HEK293 (cell line): ENCODE measurements around the gene OLIG1.

ENCODE experiments used
- CTCF ChIA-PET: fragments of 350-600 bp; formaldehyde crosslinking; extraction: SDS; loops from one replicate; lab custom pipeline; 2021; ENCODE audit warnings: antibody characterized with exemption; lab: Yijun Ruan, JAX
- POLR2A ChIA-PET: fragments of 300-600 bp; formaldehyde crosslinking; extraction: SDS; loops from one replicate; lab custom pipeline; 2020; ENCODE audit warnings: antibody characterized with exemption, inconsistent platforms; lab: Yijun Ruan, JAX
- H3K27ac ChIP-seq: fragments of 200-500 bp; sonication (Bioruptor generic); 2 replicates; pipeline ENCODE4 v1.5.1; 2014; ENCODE audit warnings: low read depth, low read length, control low read depth, inconsistent platforms; ENCODE audit errors: extremely low read depth
- H3K36me3 ChIP-seq, 2 experiments: fragments of 200-500 bp in 1 of 2; sonication (Bioruptor generic) in 1 of 2; 1 replicate in 1 of 2; 2 replicates in 1 of 2; pipeline ENCODE4 v1.5.1; 2014 to 2017; ENCODE audit warnings: inconsistent platforms in 2 of 2, low read length in 2 of 2; ENCODE audit not compliant: control insufficient read depth in 2 of 2, insufficient read depth in 1 of 2
- H3K4me1 ChIP-seq: fragments of 200-500 bp; sonication (Bioruptor generic); 2 replicates; pipeline ENCODE4 v1.5.1; 2014; ENCODE audit warnings: mild to moderate bottlenecking, low read length, inconsistent platforms; ENCODE audit not compliant: control insufficient read depth, insufficient read depth
- H3K4me3 ChIP-seq: 2 replicates; pipeline ENCODE4 v1.5.1; 2011; ENCODE audit warnings: low read depth, mild to moderate bottlenecking, control low read depth, low read length, moderate library complexity
- H3K9me3 ChIP-seq: fragments of 200-500 bp; sonication (Bioruptor generic); 2 replicates; pipeline ENCODE4 v1.5.1; 2014; ENCODE audit warnings: low read depth, low read length, inconsistent platforms; ENCODE audit not compliant: control insufficient read depth, insufficient read depth
- GFI1B ChIP-seq: fragments of 450-650 bp; formaldehyde crosslinking; IDR thresholded peaks from 2 replicates; pipeline ENCODE4 v1.5.1; 2016; ENCODE audit warnings: missing biosample characterization, missing genetic modification characterization
- IKZF3 ChIP-seq: fragments of 450-650 bp; IDR thresholded peaks from 2 replicates; pipeline ENCODE4 v1.5.0; 2018; ENCODE audit warnings: missing biosample characterization, mild to moderate bottlenecking, missing genetic modification characterization, moderate library complexity
- OVOL3 ChIP-seq: fragments of 450-650 bp; formaldehyde crosslinking; IDR thresholded peaks from 2 replicates; pipeline ENCODE4 v1.5.1; 2016; ENCODE audit warnings: missing biosample characterization, missing genetic modification characterization
- RBAK ChIP-seq: fragments of 450-650 bp; formaldehyde crosslinking; IDR thresholded peaks from 2 replicates; pipeline ENCODE4 v1.5.1; 2016; ENCODE audit warnings: missing biosample characterization, missing genetic modification characterization
- SCRT2 ChIP-seq: fragments of 450-650 bp; formaldehyde crosslinking; IDR thresholded peaks from 2 replicates; pipeline ENCODE4 v1.5.1; 2016; ENCODE audit warnings: missing biosample characterization, missing genetic modification characterization
- ZBTB21 ChIP-seq: fragments of 450-650 bp; formaldehyde crosslinking; IDR thresholded peaks from 2 replicates; pipeline ENCODE4 v1.5.1; 2017; ENCODE audit warnings: missing biosample characterization, missing genetic modification characterization
- ZFP3 ChIP-seq: fragments of 450-650 bp; formaldehyde crosslinking; IDR thresholded peaks from 2 replicates; pipeline ENCODE4 v1.5.1; 2016; ENCODE audit warnings: low read depth, missing biosample characterization, missing genetic modification characterization
- ZFP37 ChIP-seq: fragments of 450-650 bp; formaldehyde crosslinking; IDR thresholded peaks from 2 replicates; pipeline ENCODE4 v1.5.1; 2016; ENCODE audit warnings: missing biosample characterization, missing genetic modification characterization
- ZFP69B ChIP-seq: fragments of 450-650 bp; formaldehyde crosslinking; IDR thresholded peaks from 2 replicates; pipeline ENCODE4 v1.5.1; 2016; ENCODE audit warnings: missing biosample characterization, missing genetic modification characterization
- ZNF155 ChIP-seq: fragments of 450-650 bp; formaldehyde crosslinking; IDR thresholded peaks from 2 replicates; pipeline ENCODE4 v1.5.1; 2016; ENCODE audit warnings: missing biosample characterization, missing genetic modification characterization
- ZNF202 ChIP-seq: fragments of 450-650 bp; formaldehyde crosslinking; IDR thresholded peaks from 2 replicates; pipeline ENCODE4 v1.5.1; 2016; ENCODE audit warnings: missing biosample characterization, missing genetic modification characterization, borderline replicate concordance
- ZNF221 ChIP-seq: fragments of 450-650 bp; formaldehyde crosslinking; IDR thresholded peaks from 2 replicates; pipeline ENCODE4 v1.5.1; 2017; ENCODE audit warnings: missing biosample characterization, missing genetic modification characterization, borderline replicate concordance
- ZNF335 ChIP-seq: fragments of 450-650 bp; formaldehyde crosslinking; conservative IDR thresholded peaks from 2 replicates; pipeline ENCODE4 v1.5.1; 2016; ENCODE audit warnings: missing biosample characterization, missing genetic modification characterization
- ZNF341 ChIP-seq: fragments of 450-650 bp; formaldehyde crosslinking; IDR thresholded peaks from 2 replicates; pipeline ENCODE4; 2016; ENCODE audit warnings: low read depth, missing biosample characterization, missing genetic modification characterization
- ZNF416 ChIP-seq: fragments of 450-650 bp; formaldehyde crosslinking; IDR thresholded peaks from 2 replicates; pipeline ENCODE4 v1.5.1; 2016; ENCODE audit warnings: missing biosample characterization, missing genetic modification characterization
- ZNF433 ChIP-seq: fragments of 450-650 bp; formaldehyde crosslinking; IDR thresholded peaks from 2 replicates; pipeline ENCODE4 v1.5.1; 2016; ENCODE audit warnings: missing biosample characterization, missing genetic modification characterization, low read depth
- ZNF48 ChIP-seq: fragments of 450-650 bp; formaldehyde crosslinking; IDR thresholded peaks from 2 replicates; pipeline ENCODE4 v1.5.1; 2016; ENCODE audit warnings: missing biosample characterization, missing genetic modification characterization
- ZNF530 ChIP-seq: fragments of 450-650 bp; formaldehyde crosslinking; IDR thresholded peaks from 2 replicates; pipeline ENCODE4 v1.5.1; 2016; ENCODE audit warnings: low read depth, missing biosample characterization, missing genetic modification characterization
- ZNF549 ChIP-seq: fragments of 450-650 bp; IDR thresholded peaks from 2 replicates; pipeline ENCODE4 v1.5.1; 2018; ENCODE audit warnings: missing biosample characterization, missing genetic modification characterization, mild to moderate bottlenecking, inconsistent platforms, moderate library complexity
- ZNF558 ChIP-seq: fragments of 450-650 bp; formaldehyde crosslinking; IDR thresholded peaks from 2 replicates; pipeline ENCODE4 v1.5.1; 2016; ENCODE audit warnings: missing biosample characterization, missing genetic modification characterization
- ZNF585B ChIP-seq: fragments of 450-650 bp; formaldehyde crosslinking; IDR thresholded peaks from 2 replicates; pipeline ENCODE4 v1.5.1; 2016; ENCODE audit warnings: missing biosample characterization, missing genetic modification characterization
- ZNF610 ChIP-seq: fragments of 450-650 bp; formaldehyde crosslinking; IDR thresholded peaks from 2 replicates; pipeline ENCODE4 v1.5.1; 2016; ENCODE audit warnings: missing biosample characterization, missing genetic modification characterization, borderline replicate concordance
- TF ChIP-seq, protein P1 (sequence below): fragments of 450-650 bp; formaldehyde crosslinking; IDR thresholded peaks from 2 replicates; pipeline ENCODE4 v1.5.0; 2017; ENCODE audit warnings: missing biosample characterization, missing genetic modification characterization, borderline replicate concordance
- TF ChIP-seq, protein P2 (sequence below): fragments of 450-650 bp; IDR thresholded peaks from 2 replicates; pipeline ENCODE4 v1.5.1; 2018; ENCODE audit warnings: missing biosample characterization, mild to moderate bottlenecking, missing genetic modification characterization
- TF ChIP-seq, protein P3 (sequence below): fragments of 450-650 bp; formaldehyde crosslinking; IDR thresholded peaks from 2 replicates; pipeline ENCODE4 v1.5.1; 2016; ENCODE audit warnings: missing biosample characterization, missing genetic modification characterization

OLIG1 gene

DNA sequence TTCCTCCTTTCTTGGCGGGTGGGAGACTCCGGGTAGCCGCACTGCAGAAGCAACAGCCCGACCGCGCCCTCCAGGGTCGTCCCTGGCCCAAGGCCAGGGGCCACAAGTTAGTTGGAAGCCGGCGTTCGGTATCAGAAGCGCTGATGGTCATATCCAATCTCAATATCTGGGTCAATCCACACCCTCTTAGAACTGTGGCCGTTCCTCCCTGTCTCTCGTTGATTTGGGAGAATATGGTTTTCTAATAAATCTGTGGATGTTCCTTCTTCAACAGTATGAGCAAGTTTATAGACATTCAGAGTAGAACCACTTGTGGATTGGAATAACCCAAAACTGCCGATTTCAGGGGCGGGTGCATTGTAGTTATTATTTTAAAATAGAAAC lies 41.7 kb upstream of the OLIG1 start:
- CTCF ChIA-PET = interaction anchor here (1.0 kb wide), 1 partner anchor 10 kb away, joined by 4 read pairs; no protein-coding TSS in a partner anchor
- TF ChIP-seq ZNF48 (tag by site-specific recombination) (no peak), SCRT2 (tag by site-specific recombination) (peak; percentile 33; the same call in 1 of the 2 replicates)
- TF ChIP-seq, all 188 proteins: peak for 1
- no peaks in the 10 kb centered on the region for H3K9me3 ChIP-seq
- H3K27ac ChIP-seq = no peak overlapping the region
- H3K4me1 ChIP-seq = no peaks in the 10 kb centered on the region
- no peak overlapping the region for H3K4me3 ChIP-seq
- POLR2A ChIA-PET = no interaction called here
- no peaks in the 10 kb centered on the region for H3K36me3 ChIP-seq

DNA sequence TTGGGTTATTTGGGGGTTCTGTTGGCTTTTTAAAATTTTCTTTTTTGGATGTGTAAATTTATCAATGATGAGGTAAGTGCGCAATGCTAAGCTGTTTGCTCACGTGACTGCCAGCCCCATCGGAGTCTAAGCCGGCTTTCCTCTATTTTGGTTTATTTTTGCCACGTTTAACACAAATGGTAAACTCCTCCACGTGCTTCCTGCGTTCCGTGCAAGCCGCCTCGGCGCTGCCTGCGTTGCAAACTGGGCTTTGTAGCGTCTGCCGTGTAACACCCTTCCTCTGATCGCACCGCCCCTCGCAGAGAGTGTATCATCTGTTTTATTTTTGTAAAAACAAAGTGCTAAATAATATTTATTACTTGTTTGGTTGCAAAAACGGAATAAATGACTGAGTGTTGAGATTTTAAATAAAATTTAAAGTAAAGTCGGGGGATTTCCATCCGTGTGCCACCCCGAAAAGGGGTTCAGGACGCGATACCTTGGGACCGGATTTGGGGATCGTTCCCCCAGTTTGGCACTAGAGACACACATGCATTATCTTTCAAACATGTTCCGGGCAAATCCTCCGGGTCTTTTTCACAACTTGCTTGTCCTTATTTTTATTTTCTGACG lies 41.1 kb upstream of the OLIG1 start:
- no peak for TF ChIP-seq ZFP69B (tag by site-specific recombination)
- TF ChIP-seq ZNF558 (tag by site-specific recombination) = no peak
- no peak for TF ChIP-seq ZNF341 (tag by site-specific recombination)
- no peak for TF ChIP-seq ZNF221 (tag by site-specific recombination)
- TF ChIP-seq, protein P1, sequence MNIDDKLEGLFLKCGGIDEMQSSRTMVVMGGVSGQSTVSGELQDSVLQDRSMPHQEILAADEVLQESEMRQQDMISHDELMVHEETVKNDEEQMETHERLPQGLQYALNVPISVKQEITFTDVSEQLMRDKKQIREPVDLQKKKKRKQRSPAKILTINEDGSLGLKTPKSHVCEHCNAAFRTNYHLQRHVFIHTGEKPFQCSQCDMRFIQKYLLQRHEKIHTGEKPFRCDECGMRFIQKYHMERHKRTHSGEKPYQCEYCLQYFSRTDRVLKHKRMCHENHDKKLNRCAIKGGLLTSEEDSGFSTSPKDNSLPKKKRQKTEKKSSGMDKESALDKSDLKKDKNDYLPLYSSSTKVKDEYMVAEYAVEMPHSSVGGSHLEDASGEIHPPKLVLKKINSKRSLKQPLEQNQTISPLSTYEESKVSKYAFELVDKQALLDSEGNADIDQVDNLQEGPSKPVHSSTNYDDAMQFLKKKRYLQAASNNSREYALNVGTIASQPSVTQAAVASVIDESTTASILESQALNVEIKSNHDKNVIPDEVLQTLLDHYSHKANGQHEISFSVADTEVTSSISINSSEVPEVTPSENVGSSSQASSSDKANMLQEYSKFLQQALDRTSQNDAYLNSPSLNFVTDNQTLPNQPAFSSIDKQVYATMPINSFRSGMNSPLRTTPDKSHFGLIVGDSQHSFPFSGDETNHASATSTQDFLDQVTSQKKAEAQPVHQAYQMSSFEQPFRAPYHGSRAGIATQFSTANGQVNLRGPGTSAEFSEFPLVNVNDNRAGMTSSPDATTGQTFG (tag by site-specific recombination) = no peak
- TF ChIP-seq, all 188 proteins: peak for 0
- POLR2A ChIA-PET = no interaction called here
- no peak overlapping the region for H3K27ac ChIP-seq
- no peaks in the 10 kb centered on the region for H3K36me3 ChIP-seq
- H3K9me3 ChIP-seq = no peaks in the 10 kb centered on the region
- H3K4me3 ChIP-seq = no peak overlapping the region
- no peaks in the 10 kb centered on the region for H3K4me1 ChIP-seq
- CTCF ChIA-PET = interaction anchor here (1.0 kb wide), 1 partner anchor 9 kb away, joined by 4 read pairs; no protein-coding TSS in a partner anchor

DNA sequence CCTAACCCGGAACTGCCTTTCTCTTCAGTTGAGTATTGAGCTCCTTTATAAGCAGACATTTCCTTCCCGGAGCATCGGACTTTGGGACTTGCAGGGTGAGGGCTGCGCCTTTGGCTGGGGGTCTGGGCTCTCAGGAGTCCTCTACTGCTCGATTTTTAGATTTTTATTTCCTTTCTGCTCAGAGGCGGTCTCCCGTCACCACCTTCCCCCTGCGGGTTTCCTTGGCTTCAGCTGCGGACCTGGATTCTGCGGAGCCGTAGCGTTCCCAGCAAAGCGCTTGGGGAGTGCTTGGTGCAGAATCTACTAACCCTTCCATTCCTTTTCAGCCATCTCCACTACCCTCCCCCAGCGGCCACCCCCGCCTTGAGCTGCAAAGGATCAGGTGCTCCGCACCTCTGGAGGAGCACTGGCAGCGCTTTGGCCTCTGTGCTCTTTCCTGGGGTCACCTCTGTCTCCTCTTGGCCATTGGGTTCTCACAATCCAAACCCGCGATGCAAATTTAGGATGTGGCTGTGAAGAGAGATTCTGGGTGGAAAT lies 40.5 kb upstream of the OLIG1 start:
- Histone ChIP-seq H3K27ac (no peak overlapping the region), H3K9me3 (no peaks in the 10 kb centered on the region), H3K4me3 (no peak overlapping the region), H3K4me1 (no peaks in the 10 kb centered on the region), H3K36me3 (no peaks in the 10 kb centered on the region)
- ChIA-PET CTCF (interaction anchor here (1.0 kb wide), 1 partner anchor 9 kb away, joined by 4 read pairs; no protein-coding TSS in a partner anchor), POLR2A (interaction anchor here (1.3 kb wide), 1 partner anchor 14 kb away, joined by 3 read pairs; no protein-coding TSS in a partner anchor)
- no peak for TF ChIP-seq ZNF585B (tag by site-specific recombination)
- TF ChIP-seq, protein P2, sequence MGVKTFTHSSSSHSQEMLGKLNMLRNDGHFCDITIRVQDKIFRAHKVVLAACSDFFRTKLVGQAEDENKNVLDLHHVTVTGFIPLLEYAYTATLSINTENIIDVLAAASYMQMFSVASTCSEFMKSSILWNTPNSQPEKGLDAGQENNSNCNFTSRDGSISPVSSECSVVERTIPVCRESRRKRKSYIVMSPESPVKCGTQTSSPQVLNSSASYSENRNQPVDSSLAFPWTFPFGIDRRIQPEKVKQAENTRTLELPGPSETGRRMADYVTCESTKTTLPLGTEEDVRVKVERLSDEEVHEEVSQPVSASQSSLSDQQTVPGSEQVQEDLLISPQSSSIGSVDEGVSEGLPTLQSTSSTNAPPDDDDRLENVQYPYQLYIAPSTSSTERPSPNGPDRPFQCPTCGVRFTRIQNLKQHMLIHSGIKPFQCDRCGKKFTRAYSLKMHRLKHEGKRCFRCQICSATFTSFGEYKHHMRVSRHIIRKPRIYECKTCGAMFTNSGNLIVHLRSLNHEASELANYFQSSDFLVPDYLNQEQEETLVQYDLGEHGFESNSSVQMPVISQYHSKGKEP (tag by site-specific recombination) = no peak
- TF ChIP-seq ZFP3 (tag by site-specific recombination) = no peak
- TF ChIP-seq ZBTB21 = no peak
- no peak for TF ChIP-seq ZNF416
- no peak for TF ChIP-seq ZNF155
- no peak for TF ChIP-seq ZNF433 (tag by site-specific recombination)
- TF ChIP-seq ZNF335 (tag by site-specific recombination) = no peak
- no peak for TF ChIP-seq ZNF610 (tag by site-specific recombination)
- TF ChIP-seq IKZF3 (tag by site-specific recombination) = no peak
- TF ChIP-seq GFI1B = no peak
- TF ChIP-seq, protein P3, sequence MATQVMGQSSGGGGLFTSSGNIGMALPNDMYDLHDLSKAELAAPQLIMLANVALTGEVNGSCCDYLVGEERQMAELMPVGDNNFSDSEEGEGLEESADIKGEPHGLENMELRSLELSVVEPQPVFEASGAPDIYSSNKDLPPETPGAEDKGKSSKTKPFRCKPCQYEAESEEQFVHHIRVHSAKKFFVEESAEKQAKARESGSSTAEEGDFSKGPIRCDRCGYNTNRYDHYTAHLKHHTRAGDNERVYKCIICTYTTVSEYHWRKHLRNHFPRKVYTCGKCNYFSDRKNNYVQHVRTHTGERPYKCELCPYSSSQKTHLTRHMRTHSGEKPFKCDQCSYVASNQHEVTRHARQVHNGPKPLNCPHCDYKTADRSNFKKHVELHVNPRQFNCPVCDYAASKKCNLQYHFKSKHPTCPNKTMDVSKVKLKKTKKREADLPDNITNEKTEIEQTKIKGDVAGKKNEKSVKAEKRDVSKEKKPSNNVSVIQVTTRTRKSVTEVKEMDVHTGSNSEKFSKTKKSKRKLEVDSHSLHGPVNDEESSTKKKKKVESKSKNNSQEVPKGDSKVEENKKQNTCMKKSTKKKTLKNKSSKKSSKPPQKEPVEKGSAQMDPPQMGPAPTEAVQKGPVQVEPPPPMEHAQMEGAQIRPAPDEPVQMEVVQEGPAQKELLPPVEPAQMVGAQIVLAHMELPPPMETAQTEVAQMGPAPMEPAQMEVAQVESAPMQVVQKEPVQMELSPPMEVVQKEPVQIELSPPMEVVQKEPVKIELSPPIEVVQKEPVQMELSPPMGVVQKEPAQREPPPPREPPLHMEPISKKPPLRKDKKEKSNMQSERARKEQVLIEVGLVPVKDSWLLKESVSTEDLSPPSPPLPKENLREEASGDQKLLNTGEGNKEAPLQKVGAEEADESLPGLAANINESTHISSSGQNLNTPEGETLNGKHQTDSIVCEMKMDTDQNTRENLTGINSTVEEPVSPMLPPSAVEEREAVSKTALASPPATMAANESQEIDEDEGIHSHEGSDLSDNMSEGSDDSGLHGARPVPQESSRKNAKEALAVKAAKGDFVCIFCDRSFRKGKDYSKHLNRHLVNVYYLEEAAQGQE = no peak
- no peak for TF ChIP-seq ZNF202 (tag by site-specific recombination)
- no peak for TF ChIP-seq RBAK (tag by site-specific recombination)
- no peak for TF ChIP-seq ZNF549 (tag by site-specific recombination)
- no peak for TF ChIP-seq OVOL3 (tag by site-specific recombination)
- TF ChIP-seq ZFP37 = no peak
- TF ChIP-seq ZNF530 (tag by site-specific recombination) = no peak
